SK-N-MC (cell line): ENCODE measurements around the gene TMEM186.

ENCODE experiments used
- EZH2 ChIP-seq: fragments of 200-600 bp; sonication (generic); IDR thresholded peaks from one replicate; pipeline ENCODE4 v1.6.1; 2017; ENCODE audit warnings: antibody characterized with exemption
- FOXP2 ChIP-seq: optimal IDR thresholded peaks from 2 replicates; pipeline ENCODE3; 2011; ENCODE audit warnings: mild to moderate bottlenecking, moderate library complexity; ENCODE audit not compliant: insufficient read depth; ENCODE audit errors: extremely low read length, control extremely low read depth
- POLR2AphosphoS5 ChIP-seq: IDR thresholded peaks from 2 replicates; pipeline ENCODE4 v1.6.1; 2012; ENCODE audit warnings: mild to moderate bottlenecking, low read depth, low read length, borderline replicate concordance

DNA sequence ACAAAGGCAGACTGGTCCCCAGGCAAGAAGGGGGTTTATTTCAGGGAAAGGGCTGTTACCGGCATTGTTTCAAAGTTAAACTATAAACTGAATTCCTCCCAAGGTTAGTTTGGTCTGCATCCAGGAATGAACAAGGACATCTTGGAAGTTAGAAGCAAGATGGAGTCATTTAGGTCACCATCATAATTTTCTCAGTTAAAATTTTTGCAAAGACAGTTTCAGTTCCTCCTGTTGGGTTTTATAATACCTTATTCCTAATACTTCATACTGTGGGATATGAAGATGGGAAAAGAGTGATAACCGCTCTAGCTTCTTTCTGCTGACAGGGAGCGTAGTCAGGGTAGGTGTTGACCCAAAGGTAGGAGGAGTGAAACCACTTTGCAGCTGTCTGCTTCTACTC, 25.0 kb upstream of the TMEM186 start:
- TF ChIP-seq EZH2 (no peak), POLR2AphosphoS5 (no peak), FOXP2 (no peak)
